HG03135 (cell line): ENCODE data around the gene PARN.
"Not testable (repeated sequence)": the region's sequence is repeated elsewhere in the genome, so short reads cannot be mapped to it uniquely, and the experiment has no call there.

Source experiments
- ATAC-seq: cut with Tn5 transposase; IDR thresholded peaks from one replicate; pipeline ENCODE4 v1.9.1; 2021; ENCODE audit warnings: mild to moderate bottlenecking, moderate library complexity; ENCODE audit not compliant: unreplicated experiment

PARN gene

DNA sequence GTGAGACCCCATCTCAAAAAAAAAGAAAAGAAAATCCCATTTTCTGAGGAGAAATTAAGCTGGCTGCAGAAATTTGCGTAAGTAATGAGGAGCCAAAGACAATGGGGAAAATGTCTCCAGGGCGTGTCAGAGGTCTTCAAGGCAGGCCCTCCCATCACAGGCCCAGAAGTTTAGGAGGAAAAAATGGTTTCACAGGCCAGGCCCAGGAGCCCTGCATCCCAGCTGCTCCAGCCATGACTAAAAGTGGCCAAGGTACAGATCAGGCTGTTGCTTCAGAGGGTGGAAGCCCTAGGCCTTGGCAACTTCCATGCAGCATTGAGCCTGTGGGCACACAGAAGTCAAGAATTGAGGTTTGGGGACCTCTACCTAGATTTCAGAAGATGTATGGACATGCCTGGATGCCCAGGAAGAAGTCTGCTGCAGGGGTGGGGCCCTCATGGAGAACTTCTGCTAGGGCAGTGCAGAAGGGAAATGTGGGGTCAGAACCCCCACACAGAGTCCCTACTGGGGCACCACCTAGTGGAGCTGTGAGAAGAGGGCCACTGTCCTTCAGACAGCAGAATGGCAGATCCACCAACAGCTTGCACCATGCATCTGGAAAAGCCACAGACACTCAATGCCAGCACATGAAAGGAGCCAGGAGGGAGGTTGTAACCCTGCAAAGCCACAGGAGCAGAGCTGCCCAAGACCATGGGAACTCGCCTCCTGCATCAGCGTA, 55.2 kb downstream of the PARN start:
- not testable (repeated sequence) for ATAC-seq

DNA sequence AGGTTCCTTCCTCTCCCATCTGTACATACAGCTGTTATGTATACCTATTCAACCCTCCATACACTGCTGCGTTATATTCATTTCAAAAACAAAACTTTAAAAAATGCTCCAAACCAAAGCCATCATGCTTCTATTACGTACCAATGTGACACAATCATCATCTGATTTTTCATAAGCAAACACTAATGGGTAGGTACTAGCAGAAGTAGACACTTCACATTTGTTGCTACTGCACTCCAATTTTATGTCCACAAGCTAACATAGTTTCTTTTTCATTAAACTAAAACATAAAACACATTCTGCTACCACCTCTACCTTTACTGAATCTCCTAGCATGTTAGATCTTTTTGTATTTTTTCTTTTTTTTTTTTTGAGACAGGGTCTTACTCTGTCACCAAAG, 57.5 kb downstream of the PARN start:
- ATAC-seq = no peak

DNA sequence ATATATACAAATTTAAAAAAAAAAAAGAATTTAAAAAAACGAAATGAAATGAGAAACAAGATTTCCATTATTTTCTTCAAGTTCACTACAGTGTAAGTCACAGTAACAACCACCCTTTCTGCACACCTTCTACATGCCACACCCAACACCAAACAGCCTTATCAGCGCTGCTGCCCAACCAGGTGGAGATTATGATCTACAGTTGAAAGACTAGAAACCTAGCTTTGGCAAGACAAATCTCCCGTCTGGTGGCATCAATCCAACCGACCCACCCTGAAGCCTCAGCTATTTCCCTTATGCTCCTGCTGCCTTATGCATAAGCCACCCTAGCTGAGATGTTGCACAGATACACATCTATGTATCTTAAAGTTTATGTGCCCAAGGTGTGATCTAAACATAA, 60.8 kb downstream of the PARN start:
- no peak for ATAC-seq

DNA sequence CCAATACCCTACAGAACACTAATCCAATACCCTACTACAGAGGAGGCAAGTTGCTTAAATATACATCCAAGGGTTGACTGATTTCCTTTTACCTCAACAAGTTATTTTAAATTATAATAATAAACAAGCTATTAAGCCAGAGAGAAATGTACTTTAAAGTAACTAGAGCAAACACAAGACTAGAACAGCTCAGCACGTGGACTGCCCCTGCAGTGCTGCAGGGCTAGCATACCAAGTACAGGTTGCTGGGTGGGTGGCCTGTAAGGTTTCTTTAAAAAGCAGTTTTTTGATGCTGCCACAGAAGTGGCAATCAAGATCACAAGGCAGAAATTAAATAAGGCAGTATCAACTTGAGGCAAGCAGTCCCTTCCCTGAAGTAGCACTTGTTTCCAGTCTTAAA, 63.5 kb downstream of the PARN start:
- no peak for ATAC-seq

DNA sequence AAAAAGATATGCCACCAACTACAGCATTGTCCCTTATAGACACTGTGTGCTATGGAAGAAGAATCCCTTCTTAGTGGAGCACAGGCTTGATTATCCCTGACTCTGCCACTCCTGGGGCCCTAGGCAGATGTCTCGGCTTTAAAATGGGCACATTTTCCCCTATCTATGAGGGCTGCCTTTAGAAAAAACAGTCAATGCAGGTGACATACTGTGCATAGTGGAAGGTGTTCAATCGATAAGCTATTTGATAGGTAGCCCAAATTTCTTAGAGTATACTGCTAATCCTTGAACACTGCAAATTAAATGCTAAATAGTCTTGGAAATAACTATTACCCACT, 64.4 kb downstream of the PARN start:
- no peak for ATAC-seq

DNA sequence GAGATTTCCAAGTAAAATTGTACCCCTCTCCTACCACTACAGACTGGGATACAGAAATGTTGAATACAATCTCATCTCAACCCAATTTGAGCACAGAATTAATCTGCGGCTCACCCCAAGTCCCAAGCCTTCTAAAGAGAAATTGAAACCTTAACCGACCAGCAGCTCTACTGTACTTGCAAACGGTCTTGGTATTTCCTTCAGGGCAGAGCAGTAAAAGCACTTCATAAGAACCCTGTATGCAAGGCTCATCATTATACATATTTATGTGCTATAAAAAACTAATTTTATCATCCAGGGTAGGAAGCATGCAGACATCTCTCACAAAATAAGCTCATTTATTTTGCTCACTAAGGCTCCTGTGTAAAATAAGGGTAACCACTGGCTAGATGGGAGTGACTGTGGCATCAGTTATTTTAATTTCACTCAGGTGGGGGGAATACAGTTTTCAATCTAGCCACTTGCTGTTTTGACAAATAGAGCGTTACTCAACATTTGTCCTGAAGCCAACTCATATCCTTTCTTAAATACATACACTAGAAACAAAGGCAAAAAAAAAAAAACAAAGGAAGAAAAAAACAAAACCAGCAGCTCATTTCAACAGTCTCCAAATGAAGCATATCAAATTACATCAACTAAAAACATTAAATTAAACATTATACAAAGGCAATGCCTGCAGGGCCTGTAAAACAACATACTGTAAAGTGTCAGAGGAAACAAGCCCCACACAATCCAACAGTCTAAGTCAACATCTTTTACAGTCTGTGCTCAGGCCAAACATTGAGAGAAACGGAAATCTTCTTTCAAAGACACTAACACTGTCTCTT, 65.0 kb downstream of the PARN start:
- no peak for ATAC-seq

DNA sequence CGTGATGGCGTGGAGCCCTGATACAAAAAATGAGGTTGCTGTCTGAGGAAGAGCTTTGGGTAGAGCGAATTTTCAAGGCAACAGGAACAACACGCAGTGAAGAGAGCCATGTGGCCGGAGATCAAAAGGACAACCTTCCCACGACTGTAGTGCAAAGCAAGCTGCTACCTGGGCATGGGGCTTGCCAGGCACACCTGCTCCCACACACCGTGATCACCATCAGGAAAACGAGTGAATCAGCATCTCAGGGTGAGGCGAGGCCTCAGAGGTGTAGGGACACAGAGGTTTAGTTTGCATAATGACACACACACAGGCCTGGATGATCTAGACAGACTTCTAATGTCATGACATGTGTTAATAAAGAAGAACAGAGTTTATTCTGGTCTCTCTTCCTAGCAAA, 65.7 kb downstream of the PARN start:
- no peak for ATAC-seq

DNA sequence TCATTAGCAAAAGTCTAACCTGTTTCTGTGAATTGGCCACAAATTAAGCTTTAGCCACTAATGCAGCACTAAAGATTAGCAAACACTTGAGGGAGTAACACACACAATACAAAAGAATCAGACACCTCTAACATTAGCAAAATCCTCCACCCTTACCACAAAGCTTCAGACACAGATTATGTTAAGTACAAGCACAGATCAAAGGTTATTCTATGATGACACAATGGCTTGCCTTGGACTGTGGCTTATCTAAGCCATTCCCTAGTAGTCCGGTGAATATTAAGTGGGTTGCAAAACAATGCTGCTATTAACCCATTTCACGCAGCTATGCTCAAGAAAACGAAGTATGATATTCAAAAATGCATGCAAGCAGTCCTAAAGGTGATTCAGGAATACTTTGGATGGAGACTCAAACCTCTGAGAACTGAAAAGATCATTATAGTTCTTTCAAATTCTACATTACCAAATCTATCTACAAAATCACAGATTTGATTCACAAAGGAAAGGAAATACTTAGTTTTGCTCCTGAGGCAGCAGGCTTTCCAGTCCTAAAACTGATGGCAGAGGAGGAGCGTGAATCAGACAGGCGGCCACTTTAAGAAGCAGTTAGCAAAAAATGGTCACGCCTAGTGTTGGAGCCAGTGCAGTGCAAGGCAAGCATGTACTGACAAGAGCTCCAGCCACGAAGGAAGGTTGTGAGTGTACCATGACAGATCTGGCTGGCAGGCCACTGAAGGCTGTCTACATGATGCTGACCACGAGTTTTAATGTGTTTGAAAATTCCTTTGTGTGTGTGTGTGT, 67.2 kb downstream of the PARN start:
- no peak for ATAC-seq

DNA sequence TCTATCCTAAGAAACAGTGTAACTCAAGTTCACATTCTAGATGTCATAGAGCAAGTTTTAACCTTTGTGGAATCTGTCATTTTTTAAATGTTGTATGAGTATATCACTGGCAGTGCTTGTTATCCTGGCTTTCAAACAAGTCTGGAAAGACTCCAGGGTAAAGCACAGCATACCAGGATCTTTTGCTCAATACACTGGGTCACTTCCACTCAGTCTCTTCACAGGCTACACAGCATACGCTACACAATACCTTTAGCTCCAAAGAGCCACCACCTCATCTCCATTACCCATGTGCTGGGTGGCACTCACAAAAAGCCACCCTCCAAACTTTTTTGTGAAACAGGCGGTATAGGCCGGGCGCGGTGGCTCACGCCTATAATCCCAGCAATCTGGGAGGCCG, 69.5 kb downstream of the PARN start:
- ATAC-seq = no peak

DNA sequence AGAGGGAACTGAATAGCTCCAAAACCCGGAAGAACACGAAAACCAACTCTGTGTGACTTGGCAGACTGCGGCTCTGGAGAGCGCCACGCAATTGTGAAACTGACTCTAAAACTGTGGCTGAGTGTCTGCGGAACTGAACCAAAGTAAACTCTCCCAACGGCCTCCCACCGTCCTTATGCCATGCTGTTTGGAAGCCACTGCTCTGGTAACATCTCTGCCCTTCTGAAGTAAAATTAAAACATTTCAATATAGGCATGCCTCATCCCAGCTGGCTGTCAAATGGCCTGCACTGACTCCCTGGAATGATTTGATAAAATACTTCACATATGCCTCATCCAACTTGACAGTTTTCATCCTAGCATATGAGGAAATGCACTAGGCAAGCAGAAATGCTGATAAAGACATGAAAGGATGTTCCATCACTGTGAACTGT, 70.2 kb downstream of the PARN start:
- ATAC-seq = no peak

DNA sequence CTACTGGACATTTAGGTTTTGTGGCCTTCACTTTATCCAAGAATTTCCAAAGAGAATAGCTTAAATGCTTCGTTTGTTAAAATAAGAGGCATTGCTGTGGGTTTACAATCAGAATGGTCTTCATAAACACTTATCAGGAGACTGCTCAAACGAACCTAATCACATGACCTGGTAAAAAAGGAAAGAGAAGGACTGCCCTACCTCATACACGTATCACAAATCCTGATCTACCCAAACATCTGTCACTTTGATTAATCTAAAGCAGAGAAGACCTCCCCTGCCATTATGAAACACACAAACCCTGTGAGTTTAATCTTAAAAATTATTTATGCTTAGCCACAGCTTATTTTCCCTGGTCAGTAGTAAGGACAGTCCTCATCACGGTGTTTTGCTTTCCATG, 76.6 kb downstream of the PARN start:
- ATAC-seq = no peak

DNA sequence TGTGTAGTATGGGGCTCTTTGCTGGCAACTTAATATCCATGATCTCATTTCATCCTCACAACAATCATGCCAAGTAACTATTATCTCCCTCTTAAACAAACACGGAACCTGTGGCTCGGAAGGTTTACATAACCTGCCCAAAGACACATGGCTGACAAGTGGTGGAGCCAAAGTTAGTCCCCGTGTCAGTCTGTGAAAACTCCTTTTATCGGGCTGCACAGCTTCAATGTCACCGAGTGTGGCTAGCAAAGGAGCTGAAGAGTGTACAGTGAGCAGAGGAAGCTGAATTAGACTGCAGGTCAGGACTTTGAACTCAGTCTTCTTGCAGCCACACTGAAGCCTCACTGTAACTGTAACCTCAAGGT, 80.3 kb downstream of the PARN start:
- ATAC-seq = no peak

DNA sequence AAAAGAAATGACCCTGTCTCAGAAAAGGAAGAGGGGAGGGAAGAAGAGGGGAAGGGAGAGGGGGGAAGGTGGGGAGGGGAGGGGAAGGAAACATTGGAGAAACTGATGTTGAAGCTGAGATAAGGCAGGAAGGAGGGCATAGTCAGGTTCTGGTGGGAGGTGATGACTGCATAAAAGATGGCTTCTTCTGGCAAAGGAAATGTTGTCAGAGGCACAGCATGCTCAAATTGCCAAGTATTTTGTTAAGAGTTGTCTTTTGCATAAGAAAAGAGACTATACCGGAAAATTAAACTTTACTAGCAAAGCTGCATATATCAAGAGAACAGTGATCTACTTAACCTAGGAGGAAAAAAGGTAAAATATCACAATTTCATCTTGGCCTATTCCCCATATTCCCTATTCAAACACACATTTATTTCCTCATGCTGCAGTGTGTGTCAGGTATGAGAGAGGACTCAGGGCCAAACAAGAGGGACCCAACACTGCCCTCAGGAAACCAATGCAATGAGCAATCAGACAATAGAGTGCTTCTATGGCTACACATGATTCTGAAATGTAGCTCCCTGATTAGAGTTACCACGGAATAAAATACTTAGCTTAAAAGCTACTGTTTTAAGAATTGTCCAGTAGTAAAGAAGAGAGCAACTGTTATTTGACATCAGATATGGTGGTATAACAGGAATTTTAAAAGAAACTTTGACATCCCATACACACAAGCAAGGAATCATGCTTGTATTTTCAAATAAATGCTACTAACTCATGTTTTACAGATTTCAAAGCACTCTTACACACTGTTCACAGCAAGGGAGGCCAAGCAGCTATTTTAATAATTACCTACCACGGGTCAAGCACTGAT, 80.9 kb downstream of the PARN start:
- ATAC-seq = no peak

DNA sequence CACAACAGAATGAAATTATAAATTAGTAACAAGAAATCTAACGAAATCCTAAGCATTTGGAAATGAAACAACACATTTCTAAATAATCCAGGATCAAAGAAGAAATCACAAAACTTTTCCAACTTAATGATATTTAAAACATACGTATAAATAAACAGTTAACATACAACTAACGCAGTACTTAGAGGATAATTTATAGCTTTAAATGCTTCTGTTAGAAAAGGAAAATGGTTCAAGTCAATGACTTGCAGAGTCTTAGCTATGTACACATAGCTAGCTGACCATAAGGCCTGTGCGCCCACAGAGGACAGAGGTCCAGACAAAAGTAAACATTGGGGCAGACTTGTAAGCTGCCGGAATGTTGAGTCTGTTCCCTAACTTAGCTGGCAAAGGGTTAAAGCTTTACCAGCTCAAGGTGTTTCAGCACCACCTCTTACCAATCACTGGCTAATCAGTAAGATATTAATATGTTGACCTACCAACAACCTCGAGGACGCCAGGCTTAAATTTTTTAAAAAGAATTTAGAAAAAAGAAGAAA, 84.6 kb downstream of the PARN start:
- no peak for ATAC-seq

DNA sequence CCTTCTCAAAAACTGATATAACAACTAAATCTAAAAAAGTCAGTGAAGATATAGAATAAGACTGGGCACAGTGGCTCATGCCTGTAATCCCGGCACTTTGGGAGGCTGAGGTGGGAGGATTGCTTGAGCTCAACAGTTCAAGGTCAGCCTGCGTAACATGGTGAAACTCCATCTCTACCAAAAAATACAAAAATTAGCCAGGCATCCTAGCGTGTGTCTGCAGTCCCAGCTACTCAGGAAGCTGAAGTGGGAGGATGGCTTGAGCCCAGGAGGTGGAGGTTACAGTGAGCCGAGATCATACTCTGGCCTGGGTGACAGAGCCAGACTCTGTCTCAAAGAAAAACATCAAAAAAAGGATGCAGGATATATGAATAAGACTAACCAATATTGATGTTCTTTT, 85.2 kb downstream of the PARN start:
- not testable (repeated sequence) for ATAC-seq

DNA sequence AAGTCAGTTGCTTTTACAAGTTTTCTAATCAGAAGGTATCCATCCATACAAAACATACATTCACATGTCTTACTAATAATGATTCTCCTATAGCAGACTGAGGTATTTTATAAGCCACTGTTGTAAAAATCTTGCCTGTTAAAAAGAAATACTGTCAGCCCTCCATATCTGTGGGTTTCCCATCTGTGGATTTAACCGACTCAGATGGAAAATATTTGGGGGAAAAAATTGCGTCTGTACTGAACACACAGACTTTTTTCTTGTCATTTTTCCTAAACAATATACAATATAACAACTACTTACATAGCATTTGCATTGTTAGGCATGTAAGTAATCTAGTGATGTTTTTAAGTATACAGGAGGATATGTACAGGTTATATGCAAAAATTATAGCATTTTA, 90.4 kb downstream of the PARN start:
- no peak for ATAC-seq

DNA sequence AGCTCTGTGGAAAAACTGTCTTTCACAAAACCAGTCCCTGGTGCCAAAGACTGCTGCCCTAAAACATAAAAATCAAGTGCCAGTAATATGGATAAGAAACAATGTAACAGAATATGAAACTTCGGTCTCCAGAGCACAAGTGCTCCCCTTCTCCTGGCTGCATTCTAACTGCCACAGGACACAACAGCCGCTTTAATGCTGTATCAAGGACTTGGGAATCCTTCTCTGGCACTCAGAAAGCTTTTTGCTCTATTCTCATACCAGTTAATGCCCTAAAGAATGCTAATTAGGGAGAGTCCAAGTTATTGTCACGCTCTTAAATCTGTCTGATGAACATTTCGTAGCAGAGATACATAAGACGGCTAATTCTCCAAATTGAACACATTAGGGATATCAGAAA, 90.9 kb downstream of the PARN start:
- no peak for ATAC-seq

DNA sequence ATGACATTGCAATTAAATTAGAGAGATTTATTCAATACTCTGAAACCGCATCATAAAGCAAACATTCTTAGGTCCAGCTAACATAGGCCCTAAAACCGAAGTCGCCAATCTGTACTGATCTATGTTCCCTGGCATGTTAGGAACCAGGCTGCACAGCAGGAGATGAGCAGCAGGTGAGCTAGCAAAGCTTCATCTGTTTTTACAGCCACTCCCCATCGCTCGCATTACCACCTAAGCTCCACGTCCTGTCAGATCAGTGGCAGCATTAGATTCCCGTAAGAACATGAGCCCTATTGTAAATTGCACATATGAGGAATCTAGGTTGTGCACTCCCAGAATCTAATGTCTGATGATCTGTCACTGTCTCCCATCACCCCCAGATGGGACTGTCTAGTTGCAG, 91.5 kb downstream of the PARN start:
- ATAC-seq = no peak

DNA sequence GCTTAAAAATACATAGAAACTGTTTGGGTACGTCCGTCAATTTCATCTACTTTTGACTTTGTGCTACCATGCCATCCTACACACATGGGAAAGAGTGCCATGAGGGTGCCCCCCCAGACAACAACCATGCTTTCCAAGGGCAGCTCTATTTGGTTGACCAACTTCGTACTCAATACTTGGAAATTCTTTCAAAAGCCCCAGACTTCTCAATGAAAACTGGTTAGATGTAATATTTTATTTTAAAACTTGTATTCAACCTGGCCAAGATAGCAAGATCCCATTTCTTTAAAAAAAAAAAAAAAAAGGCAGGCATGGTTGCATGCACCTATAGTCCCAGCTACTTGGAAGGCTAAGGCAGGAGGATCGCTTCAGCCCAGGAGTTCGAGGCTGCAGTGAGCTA, 98.4 kb downstream of the PARN start:
- ATAC-seq = no peak

DNA sequence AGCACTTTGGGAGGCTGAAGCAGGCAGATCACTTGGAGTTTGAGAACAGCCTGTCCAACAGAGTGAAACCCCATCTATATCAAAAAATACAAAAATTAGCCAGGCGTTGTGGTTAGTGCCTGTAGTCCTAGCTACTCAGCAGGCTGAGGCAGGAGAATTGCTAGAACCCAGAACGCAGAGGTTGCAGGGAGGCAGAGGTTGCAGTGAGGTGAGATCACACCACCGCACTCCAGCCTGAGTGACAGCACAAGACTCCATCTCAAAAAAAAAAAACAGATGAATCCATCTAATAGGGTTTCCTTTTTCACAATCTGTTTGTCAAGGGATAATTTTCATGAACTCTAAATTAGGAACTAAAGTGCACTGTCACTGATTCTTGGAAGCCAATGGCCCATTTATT, 99.0 kb downstream of the PARN start:
- ATAC-seq = no peak

DNA sequence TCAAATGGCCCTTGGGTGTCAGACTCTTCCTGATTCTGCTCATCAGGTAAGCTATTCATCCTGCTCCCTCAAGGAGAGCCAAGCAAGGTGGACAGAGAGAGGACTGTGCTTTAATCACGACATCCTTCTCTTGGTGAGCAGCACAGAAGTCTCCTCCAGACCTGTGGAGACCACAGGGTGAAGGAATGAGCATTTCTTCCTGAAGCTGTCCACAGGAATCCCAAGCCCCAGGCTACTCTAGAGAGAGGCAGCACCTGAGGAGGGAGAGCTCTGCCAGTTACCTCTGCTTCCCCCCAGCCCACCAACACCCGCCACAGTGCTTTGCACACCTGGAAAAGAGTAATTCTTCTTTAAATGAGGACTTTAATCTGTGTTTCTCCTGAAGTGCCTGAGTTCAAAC, 100.0 kb downstream of the PARN start:
- no peak for ATAC-seq
